ENCODE measurements around the gene NMT1. TPM values are rescaled to one million over a fixed set of nuclear protein-coding genes. Genes with fewer than 3 reads are reported as not detected.

NMT1 gene
- total and polyA plus RNA-seq, 4 donors = 27.0 to 83.7 (median 42.6) TPM

- Histone ChIP-seq H3K9me3 (ENCODE audit: control insufficient read depth in 4 of 4, low read length in 3 of 4) (no peaks in the 10 kb centered on the region), H3K27ac (ENCODE audit: low read depth in 1 of 2, low read length in 2 of 2) (no peak overlapping the region), H3K9ac (ENCODE audit: low read depth in 1 of 2, low read length in 2 of 2) (no peak overlapping the region), H3K27me3 (ENCODE audit: control insufficient read depth in 4 of 4, insufficient read depth in 4 of 4, low read length in 3 of 4) (no peaks in the 10 kb centered on the region), H3K4me3 (ENCODE audit: low read depth in 1 of 3, low read length in 3 of 3) (no peak overlapping the region), H3K36me3 (ENCODE audit: control insufficient read depth in 4 of 4, insufficient read depth in 3 of 4, low read depth in 1 of 4, low read length in 3 of 4) (no peaks in the 10 kb centered on the region), H3K4me1 (ENCODE audit: control insufficient read depth in 4 of 4, insufficient read depth in 4 of 4, low read length in 3 of 4) (peaks cover 0 to 6% (median 2%) of the 10 kb centered on the region in 4 donors)
- WGBS = 89% methylated on average over 8 of the region's 8 CpGs
- no peak for DNase-seq (ENCODE audit: low spot score)
- TF ChIP-seq SP1 (IDR thresholded peaks at IDR 0.05) (no peak), RXRA (IDR thresholded peaks at IDR 0.05) (no peak), TAF1 (conservative IDR thresholded peaks at IDR 0.05) (no peak), EGR1 (IDR thresholded peaks at IDR 0.05; ENCODE audit: low read depth in 2 of 2) (no peak), ZBTB33 (IDR thresholded peaks at IDR 0.05) (no peak), FOXA2 (IDR thresholded peaks at IDR 0.05) (no peak), JUND (IDR thresholded peaks at IDR 0.05) (no peak), MAX (IDR thresholded peaks at IDR 0.05) (no peak), CTCF (IDR thresholded peaks at IDR 0.05; ENCODE audit: low read depth, low read length, missing input control) (no peak), ATF3 (IDR thresholded peaks at IDR 0.05) (no peak), REST (IDR thresholded peaks at IDR 0.05) (no peak), YY1 (IDR thresholded peaks at IDR 0.05) (no peak), NR2F2 (IDR thresholded peaks at IDR 0.05) (no peak), GABPA (IDR thresholded peaks at IDR 0.05 in 1 of 2, conservative IDR thresholded peaks at IDR 0.05 in 1 of 2) (no peak), RAD21 (IDR thresholded peaks at IDR 0.05) (no peak), FOXA1 (IDR thresholded peaks at IDR 0.05) (no peak), HNF4A (conservative IDR thresholded peaks at IDR 0.05) (no peak), HNF4G (IDR thresholded peaks at IDR 0.05) (no peak)
Observed at GRCh38 chr17:45127207-45127547, 66.1 kb downstream of the NMT1 start.
